NCI-H82 (cell line): ENCODE measurements around the gene ZRSR2.

Experiments used
- DNase-seq: peaks from one replicate; lab custom pipeline; 2025; lab: John Stamatoyannopoulos, UW

ZRSR2 gene

GRCh38 chrX:15854080-15854655 lies 63.9 kb downstream of the ZRSR2 start:
- DNase-seq: peak; percentile 54

DNA sequence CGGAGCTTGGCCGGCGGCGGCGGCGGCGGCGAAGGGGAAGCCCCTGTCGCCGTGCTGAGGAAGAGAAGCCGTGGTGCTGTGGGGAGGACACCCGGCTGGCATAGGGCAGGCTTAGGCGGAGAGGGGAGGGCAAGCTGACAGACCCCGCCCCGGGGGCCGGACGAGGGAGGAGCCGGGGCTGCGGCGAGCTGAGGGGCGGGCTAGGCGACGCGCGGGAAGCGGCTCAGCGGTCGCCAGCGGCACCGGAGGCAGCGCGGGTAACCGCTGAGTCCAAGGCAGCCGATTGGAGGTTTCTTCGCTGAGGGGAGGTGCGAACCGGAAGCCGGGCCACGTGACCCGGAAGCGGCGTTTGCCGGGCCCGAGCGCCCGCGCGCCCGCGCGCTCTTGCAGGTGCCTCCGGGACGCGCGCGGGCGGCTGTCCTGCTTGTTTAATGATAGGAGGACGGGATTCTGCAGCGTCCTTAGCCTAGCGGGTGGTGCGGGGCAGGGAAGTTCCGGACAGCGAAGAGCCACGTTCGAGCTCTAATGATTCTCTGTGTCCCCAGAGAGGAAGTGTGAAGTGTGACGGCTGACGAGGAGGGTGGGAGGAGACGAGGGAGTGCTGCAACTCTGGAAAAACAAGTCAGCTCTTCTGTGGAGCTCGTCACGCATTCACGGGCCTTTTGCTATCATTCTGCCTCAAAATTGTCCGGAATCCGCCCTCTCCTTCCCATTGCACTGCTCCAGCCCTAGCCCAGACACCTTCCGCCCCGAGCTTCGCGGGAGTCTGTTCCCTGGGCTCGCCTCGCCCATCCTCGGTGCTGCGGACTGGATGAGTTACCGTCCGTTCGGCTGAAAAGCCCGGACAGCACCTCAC lies 64.7 kb downstream of the ZRSR2 start, which contains the start of gene AP1S2:
AP1S2 (minus strand) TSS at position 102 of the 856 bp plus-strand sequence. CDS start 2,289 bp downstream, outside the sequence.
- DNase-seq: peak; percentile 96

- peak; percentile 25 for DNase-seq
Observed at GRCh38 chrX:15855568-15856221, 65.4 kb downstream of the ZRSR2 start.

DNA sequence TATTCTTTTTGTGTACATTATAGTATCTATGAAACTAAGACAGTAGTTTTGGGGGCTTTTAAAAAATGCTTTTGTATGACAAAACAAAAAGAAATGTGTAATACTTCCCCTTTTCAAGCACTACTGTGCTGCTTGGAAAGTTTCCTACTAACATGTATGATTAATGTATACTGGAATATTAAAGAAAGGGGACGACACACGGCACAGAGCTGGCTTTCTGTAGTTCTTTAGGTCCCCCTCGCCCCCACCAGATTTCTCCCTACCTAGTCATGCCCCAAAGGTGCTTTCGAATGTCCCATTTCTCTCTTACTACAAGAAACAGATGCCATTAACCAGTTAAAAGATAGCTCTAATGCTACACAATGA lies 65.9 kb downstream of the ZRSR2 start:
- DNase-seq: no peak

GRCh38 chrX:15856636-15857035 lies 66.4 kb downstream of the ZRSR2 start:
- DNase-seq: peak; percentile 5

GRCh38 chrX:15858051-15858450 lies 67.8 kb downstream of the ZRSR2 start:
- DNase-seq: no peak

DNA sequence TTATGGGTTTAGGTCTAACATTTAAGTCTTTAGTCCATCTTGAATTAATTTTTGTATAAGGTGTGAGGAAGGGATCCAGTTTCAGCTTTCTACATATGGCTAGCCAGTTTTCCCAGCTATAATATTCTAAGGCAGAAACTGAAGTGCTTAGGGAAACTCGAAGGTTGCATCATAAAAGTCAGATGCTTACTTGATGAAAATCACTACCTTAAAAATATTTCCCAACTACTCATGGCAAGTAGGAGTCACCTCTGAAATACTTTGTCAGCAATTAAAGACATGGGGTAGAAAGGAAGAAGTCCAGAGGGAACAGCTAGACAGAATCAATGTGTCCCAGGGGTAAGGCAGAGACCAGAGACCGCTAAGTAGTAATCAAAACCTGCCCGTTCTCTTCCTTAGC lies 70.6 kb downstream of the ZRSR2 start:
- DNase-seq: no peak

- DNase-seq: no peak
Observed at GRCh38 chrX:15864023-15864422, 73.7 kb downstream of the ZRSR2 start.

- no peak for DNase-seq
Observed at GRCh38 chrX:15864629-15865028, 74.3 kb downstream of the ZRSR2 start.

DNA sequence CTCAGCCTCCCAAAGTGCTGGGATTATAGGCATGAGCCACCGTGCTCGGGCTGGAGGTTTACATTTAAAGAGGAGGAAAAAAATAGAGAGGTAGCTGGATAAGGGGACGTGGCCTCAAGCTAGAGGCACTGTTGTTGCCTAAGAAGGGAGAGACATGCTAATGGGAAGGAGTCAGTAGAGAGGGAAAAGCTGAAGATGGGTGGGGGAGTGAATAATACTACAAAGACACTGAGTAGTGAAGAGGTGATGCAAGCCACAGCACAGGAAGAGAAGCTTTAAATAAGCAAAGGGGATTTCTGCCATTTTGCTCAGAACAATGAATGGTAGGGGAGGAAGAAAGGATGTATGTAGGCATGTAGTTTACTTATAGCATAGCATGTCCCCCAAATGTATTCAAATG lies 75.9 kb downstream of the ZRSR2 start:
- DNase-seq: no peak

- no peak for DNase-seq
Observed at GRCh38 chrX:15869695-15870094, 79.4 kb downstream of the ZRSR2 start.

DNA sequence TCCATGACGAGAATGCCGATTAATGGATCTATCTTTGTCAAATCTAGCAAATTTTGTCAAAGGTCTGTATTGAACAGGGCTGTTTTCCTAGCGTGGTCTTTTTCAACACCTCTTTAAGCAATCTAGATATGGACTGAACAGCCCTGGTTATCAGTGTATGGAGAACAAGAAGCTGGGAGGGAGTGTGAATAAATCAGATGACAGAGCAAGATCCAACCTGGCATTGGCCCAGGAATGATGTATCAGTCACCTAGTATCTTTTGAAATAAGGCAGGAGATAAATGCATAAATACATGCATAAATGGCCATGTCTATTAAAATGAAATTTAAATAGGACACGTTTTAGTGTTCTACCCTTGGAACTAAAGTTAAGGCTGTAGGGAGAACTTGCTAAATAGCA lies 80.0 kb downstream of the ZRSR2 start:
- DNase-seq: no peak
